Retinal pigment epithelial cell (primary cell): ENCODE measurements around the gene PPP1R14B.
A peak's percentile ranks its signal among the peaks of the same experiment; 100 is the strongest.

ENCODE experiments used
- DNase-seq: peaks from one replicate; pipeline ENCODE4 v3.0.0-alpha.2; 2010; ENCODE audit warnings: low read depth
- H3K4me3 ChIP-seq: 2 replicates; pipeline ENCODE4 v1.5.1; 2011; ENCODE audit warnings: mild to moderate bottlenecking, low read length, control low read depth, moderate library complexity
- TF ChIP-seq, protein P1 (sequence below): conservative IDR thresholded peaks from 2 replicates; pipeline ENCODE4 v1.5.1; 2011; ENCODE audit warnings: low read depth, low read length, control low read depth, inconsistent platforms

The PPP1R14B gene

DNA sequence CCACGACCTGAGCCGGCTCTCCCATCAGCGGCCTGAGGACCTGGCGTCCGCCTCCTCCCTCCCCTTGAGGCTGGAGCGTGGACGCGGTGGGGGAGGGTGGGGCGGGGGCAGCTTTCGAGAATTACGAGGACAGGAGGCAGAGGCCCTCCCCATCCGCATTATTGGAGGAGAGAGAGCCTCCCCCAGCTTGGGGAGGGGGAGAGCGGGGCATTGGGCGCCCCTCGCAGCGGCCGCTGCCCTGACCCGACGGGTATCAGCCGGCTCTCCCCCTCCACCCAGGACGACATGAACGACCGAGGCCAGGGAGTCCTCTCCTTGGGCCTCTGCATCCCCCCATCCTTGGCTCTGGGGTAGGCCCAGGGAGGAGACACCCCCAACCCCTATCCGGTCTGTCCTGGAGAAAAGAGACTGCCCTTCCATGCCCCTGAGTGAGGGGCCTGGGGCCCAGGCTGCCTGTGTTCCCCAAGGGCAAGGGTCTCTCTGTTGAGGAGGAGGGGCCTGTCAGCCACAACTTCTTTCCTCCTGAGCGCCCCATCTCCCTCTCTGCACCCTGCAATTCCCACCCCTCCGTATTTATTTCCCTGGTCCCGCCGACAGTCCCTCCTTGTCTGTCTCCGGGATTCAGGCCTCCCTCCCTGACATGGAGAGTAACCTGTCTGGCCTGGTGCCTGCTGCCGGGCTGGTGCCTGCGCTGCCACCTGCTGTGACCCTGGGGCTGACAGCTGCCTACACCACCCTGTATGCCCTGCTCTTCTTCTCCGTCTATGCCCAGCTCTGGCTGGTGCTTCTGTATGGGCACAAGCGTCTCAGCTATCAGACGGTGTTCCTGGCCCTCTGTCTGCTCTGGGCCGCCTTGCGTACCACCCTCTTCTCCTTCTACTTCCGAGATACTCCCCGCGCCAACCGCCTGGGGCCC lies 39.4 kb upstream of the PPP1R14B start:
- H3K4me3 ChIP-seq: peak overlapping the region; percentile 74
- DNase-seq: no peak
- TF ChIP-seq, protein P1, sequence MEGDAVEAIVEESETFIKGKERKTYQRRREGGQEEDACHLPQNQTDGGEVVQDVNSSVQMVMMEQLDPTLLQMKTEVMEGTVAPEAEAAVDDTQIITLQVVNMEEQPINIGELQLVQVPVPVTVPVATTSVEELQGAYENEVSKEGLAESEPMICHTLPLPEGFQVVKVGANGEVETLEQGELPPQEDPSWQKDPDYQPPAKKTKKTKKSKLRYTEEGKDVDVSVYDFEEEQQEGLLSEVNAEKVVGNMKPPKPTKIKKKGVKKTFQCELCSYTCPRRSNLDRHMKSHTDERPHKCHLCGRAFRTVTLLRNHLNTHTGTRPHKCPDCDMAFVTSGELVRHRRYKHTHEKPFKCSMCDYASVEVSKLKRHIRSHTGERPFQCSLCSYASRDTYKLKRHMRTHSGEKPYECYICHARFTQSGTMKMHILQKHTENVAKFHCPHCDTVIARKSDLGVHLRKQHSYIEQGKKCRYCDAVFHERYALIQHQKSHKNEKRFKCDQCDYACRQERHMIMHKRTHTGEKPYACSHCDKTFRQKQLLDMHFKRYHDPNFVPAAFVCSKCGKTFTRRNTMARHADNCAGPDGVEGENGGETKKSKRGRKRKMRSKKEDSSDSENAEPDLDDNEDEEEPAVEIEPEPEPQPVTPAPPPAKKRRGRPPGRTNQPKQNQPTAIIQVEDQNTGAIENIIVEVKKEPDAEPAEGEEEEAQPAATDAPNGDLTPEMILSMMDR: peak; percentile 32

DNA sequence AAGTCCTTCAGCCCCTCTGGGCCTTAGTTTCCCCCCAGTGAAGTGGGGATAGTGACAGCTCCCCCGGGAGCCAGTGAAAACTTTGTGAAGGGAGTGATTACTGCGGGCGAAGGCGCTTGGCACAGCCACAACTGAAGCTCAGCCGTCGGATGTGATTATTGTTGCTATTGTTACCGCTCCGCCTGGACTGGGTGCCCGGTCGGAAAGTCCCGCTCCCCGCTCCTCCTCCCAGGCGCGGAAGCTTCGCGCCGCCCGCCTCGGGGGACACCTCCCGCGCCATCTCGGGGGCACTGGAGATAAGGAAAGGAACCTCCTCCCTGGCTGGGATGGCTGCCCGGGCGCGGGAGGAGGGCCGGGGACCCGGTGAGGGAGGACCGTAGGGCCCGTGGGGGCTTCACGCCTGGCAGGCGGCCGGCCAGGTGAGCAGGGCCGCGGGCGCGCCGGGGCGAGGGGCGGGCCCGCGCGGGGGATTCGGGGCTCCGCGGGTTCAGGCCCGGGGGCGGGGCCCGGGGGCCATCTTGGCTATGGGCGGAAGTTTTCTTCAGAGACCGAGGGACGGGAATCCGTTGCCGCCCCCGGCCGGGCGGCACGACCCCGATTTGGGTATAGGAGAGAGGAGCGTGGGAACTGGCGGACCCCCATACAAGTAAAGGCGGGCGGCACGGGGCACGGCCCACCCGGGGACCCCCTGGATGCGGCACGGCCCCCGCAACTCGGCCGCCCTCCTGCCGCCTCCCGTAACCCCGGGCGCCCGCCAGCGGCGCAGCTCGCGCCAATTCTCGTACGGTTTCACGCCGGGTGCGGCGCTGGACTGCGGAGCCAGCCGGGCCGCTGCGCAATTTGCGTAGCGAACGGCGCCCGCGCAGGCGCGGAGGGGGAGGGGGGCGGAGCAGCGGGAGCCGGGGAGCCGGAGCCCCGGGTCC lies 38.5 kb upstream of the PPP1R14B start, which contains the start of gene GPR137:
TSS of gene GPR137 (plus strand) at position 887 of the 923 bp plus-strand sequence. CDS start 677 bp downstream, outside the sequence.
- DNase-seq: no peak
- H3K4me3 ChIP-seq: peak within 1 kb of the TSS; percentile 74
- TF ChIP-seq, protein P1: no peak

DNA sequence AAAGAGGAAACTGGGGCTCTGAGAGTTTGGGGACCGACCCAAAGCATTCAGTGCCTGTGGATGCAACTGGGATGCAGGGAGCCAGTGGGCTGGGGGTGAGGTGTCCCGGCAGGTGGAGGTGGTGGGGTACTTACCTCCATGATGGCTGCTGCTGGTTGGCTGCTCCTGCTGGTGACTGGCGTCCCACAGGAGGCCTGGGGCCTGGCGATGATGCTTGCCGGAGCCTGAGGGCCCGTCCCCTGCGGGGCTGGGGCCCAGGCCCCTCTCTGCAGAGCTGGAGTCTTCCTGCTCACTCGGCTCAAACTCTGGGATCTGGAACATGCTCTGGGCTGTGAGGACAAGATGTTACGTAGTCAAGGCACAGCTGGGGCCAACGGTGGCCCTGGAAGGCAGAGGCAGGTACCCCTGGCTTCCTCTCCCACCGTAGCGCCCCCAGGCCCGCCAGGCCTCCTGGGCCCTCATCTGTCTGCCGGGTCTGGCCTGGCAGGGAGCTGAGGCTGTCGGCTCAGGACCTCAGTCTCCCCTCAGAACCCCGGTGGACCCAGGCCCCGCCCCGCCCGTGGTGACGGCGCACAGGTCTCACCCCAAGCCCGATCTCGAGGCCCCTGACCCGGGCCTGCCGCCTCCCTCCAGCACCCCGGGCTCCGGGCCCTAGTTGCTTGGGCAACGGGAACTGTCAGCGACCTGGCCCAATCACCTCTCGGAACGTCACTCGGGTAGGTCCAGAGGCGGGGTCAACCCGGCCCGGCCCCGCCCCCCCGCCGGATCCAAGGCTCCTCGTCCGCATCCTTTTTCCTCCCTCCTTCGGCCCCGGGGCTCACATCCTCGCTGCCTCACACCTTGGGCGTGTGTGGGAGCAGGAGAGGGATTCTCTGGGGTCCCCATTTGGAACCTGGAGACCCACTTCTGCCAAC lies 37.6 kb upstream of the PPP1R14B start, which contains the start of gene BAD:
TSS of gene BAD (minus strand) at position 618 of the 914 bp plus-strand sequence. CDS start at position 321, 297 bp downstream.
- TF ChIP-seq, protein P1: no peak
- peak; percentile 68 for DNase-seq
- peak within 1 kb of the TSS; percentile 74 for H3K4me3 ChIP-seq

DNA sequence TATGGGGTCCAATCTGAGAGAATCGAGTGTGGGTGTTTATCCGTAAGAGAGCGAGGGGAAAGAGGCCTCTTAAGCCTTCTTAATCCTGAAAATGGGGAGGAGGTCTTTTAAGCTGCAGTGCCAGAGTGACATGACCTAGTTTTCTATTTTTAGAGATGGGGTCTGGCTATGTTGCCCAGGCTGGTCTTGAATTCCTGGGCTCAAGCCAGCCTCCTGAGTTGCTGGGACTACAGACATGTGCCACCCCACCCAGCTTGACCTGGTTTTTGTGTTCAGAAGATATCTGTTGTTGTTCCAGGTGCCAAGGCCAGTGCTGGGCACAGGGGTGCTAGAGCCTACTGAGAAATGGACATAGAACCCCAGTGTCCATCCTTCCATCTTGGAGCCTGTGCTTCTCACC lies 36.3 kb upstream of the PPP1R14B start:
- no peak for DNase-seq
- no peak overlapping the region for H3K4me3 ChIP-seq
- TF ChIP-seq, protein P1: no peak

DNA sequence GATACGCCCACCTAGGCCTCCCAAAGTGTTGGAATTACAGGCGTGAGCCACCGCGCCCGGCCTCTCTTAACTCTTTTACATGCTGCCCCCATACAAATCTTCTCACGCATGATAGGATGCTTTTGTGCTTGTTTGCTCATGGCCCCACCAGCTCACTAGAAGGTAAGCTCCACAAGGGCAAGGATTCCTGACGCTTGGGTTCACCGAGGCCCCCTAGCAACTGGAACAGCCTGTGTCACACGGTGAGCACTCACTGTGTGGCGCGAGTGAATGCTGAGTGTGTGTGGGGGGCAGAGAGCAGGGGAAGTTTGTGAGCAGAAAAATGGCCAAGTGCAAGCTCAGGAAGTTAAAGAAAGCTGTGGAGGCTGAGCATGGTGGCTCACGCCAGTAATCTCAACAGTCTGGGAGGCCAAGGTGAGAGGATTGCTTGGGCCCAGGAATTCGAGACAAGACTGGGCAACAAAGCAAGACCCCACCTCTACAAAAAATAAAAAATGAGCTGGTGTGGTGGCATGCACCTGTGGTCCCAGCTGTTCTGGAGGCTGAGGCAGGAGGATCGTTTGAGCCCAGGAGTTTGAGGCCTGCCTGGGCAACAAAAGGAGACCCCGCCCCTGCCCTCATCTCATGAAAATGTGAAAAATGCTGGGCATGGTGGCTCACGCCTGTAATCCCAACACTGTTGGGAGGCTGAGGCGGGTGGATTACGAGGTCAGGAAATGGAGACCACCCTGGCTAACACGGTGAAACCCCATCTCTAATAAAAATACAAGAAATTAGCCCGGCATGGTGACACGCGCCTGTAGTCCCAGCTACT lies 35.4 kb upstream of the PPP1R14B start:
- DNase-seq: no peak
- no peak overlapping the region for H3K4me3 ChIP-seq
- TF ChIP-seq, protein P1: no peak
